Transverse colon (tissue), 4 donors: ENCODE measurements around the gene TMEM91.

Experiments used
- CTCF ChIP-seq, 5 experiments: fragments of 200-600 bp in 3 of 5; fragments of 450-650 bp in 2 of 5; sonication (generic) in 3 of 5; IDR thresholded peaks; 1 replicate in 2 of 5; 2 replicates in 3 of 5; pipeline ENCODE4 v1.5.1; 2016 to 2017; ENCODE audit warnings: antibody characterized with exemption in 5 of 5, inconsistent platforms in 3 of 5, mild to moderate bottlenecking in 2 of 5, moderate library complexity in 1 of 5
- EP300 ChIP-seq: sonication (generic); formaldehyde crosslinking; IDR thresholded peaks from one replicate; pipeline ENCODE4 v1.6.1; 2017; ENCODE audit warnings: antibody characterized with exemption, low read depth
- POLR2A ChIP-seq: fragments of 450-650 bp; IDR thresholded peaks from one replicate; pipeline ENCODE4 v1.6.1; 2016; ENCODE audit warnings: antibody characterized with exemption, mild to moderate bottlenecking, moderate library complexity
- POLR2AphosphoS5 ChIP-seq, 3 donors: sonication (generic); formaldehyde crosslinking; IDR thresholded peaks; one replicate each; pipeline ENCODE4 v1.6.1; 2016; ENCODE audit warnings: antibody characterized with exemption in 3 of 3

- TF ChIP-seq CTCF (IDR thresholded peaks at IDR 0.05) (no peak), EP300 (no peak), POLR2AphosphoS5 (IDR thresholded peaks at IDR 0.05) (no peak), POLR2A (no peak)
These were observed 35.6 kb downstream of the TMEM91 start for GRCh38 chr19:41411968-41412265.
